NK-92 treated with Interleukin-12 subunit alpha and Interleukin-12 subunit beta, amount 100 ng/mL, for 24 hours (cell line): ENCODE results near the gene PPP1R3C.

ENCODE experiments used
- DNase-seq: peaks from one replicate; lab custom pipeline; 2025; lab: John Stamatoyannopoulos, UW

PPP1R3C gene

GRCh38 chr10:91601212-91601611 is 31.7 kb downstream of the PPP1R3C start:
- DNase-seq = no peak

- DNase-seq = no peak
These were observed 34.5 kb downstream of the PPP1R3C start for GRCh38 chr10:91598211-91598977.

- no peak for DNase-seq
These were observed 35.5 kb downstream of the PPP1R3C start for GRCh38 chr10:91597197-91597881.

GRCh38 chr10:91596825-91597196 is 36.1 kb downstream of the PPP1R3C start:
- DNase-seq = no peak

- no peak for DNase-seq
These were observed 39.0 kb downstream of the PPP1R3C start for GRCh38 chr10:91593834-91594233.

GRCh38 chr10:91593366-91593765 is 39.5 kb downstream of the PPP1R3C start:
- no peak for DNase-seq

- no peak for DNase-seq
These were observed 40.5 kb downstream of the PPP1R3C start for GRCh38 chr10:91592266-91592975.

GRCh38 chr10:91591797-91592174 is 41.1 kb downstream of the PPP1R3C start:
- DNase-seq = no peak

GRCh38 chr10:91590904-91591796 is 41.7 kb downstream of the PPP1R3C start:
- no peak for DNase-seq

- no peak for DNase-seq
These were observed 42.5 kb downstream of the PPP1R3C start for GRCh38 chr10:91590142-91590903.

- DNase-seq = no peak
These were observed 43.2 kb downstream of the PPP1R3C start for GRCh38 chr10:91589658-91590035.

GRCh38 chr10:91589015-91589657 is 43.7 kb downstream of the PPP1R3C start:
- no peak for DNase-seq

GRCh38 chr10:91587710-91588638 is 44.9 kb downstream of the PPP1R3C start:
- no peak for DNase-seq

- DNase-seq = no peak
These were observed 50.7 kb downstream of the PPP1R3C start for GRCh38 chr10:91582153-91582554.

GRCh38 chr10:91579329-91579985 is 53.4 kb downstream of the PPP1R3C start:
- no peak for DNase-seq
